ENCODE data around the gene KDM4B.

The KDM4B gene

GRCh38 chr19:5052945-5053485 is 84.1 kb downstream of the KDM4B start:
- DNase-seq, result no peak

- no peak for DNase-seq
Measured at GRCh38 chr19:5053661-5054060, 84.7 kb downstream of the KDM4B start.

- no peak for DNase-seq
Measured at GRCh38 chr19:5054551-5055456, 85.9 kb downstream of the KDM4B start.

- DNase-seq, result no peak
Measured at GRCh38 chr19:5055457-5055776, 86.5 kb downstream of the KDM4B start.

GRCh38 chr19:5057860-5058259 is 88.9 kb downstream of the KDM4B start:
- DNase-seq, result peak; percentile 72 to 81

- peak; percentile 44 to 62 for DNase-seq
Measured at GRCh38 chr19:5058521-5059212, 89.8 kb downstream of the KDM4B start.

GRCh38 chr19:5059213-5059574 is 90.3 kb downstream of the KDM4B start:
- no peak for DNase-seq

GRCh38 chr19:5059793-5060192 is 90.9 kb downstream of the KDM4B start:
- DNase-seq, result no peak

GRCh38 chr19:5062195-5062594 is 93.3 kb downstream of the KDM4B start:
- no peak for DNase-seq

GRCh38 chr19:5062799-5063198 is 93.9 kb downstream of the KDM4B start:
- no peak for DNase-seq

- DNase-seq, result no peak
Measured at GRCh38 chr19:5063873-5064645, 95.1 kb downstream of the KDM4B start.

GRCh38 chr19:5064896-5065295 is 96.0 kb downstream of the KDM4B start:
- no peak for DNase-seq

- no peak for DNase-seq
Measured at GRCh38 chr19:5065663-5066093, 96.8 kb downstream of the KDM4B start.

GRCh38 chr19:5066768-5067167 is 97.9 kb downstream of the KDM4B start:
- DNase-seq, result no peak

- no peak for DNase-seq
Measured at GRCh38 chr19:5067678-5068077, 98.8 kb downstream of the KDM4B start.

GRCh38 chr19:5068233-5069072 is 99.5 kb downstream of the KDM4B start:
- no peak for DNase-seq

GRCh38 chr19:5070331-5070730 is 101.4 kb downstream of the KDM4B start:
- DNase-seq, result no peak

- no peak for DNase-seq
Measured at GRCh38 chr19:5070930-5071329, 102.0 kb downstream of the KDM4B start.

- DNase-seq, result no peak
Measured at GRCh38 chr19:5071579-5071978, 102.7 kb downstream of the KDM4B start.

GRCh38 chr19:5072115-5072514 is 103.2 kb downstream of the KDM4B start:
- no peak for DNase-seq

GRCh38 chr19:5073153-5073844 is 104.4 kb downstream of the KDM4B start:
- no peak for DNase-seq

GRCh38 chr19:5074407-5074806 is 105.5 kb downstream of the KDM4B start:
- no peak for DNase-seq

Data from NCI-H524 (cell line).